Smooth muscle cell (in vitro differentiated cells): ENCODE results near the gene KDM1B. TPM values are rescaled to one million over a fixed set of nuclear protein-coding genes. Genes with fewer than 3 reads are reported as not detected.

Source experiments
- DNase-seq: peaks from one replicate; lab custom pipeline; 2025; ENCODE audit not compliant: unreplicated experiment; lab: John Stamatoyannopoulos, UW
- H2AFZ ChIP-seq: fragments of 200-600 bp; sonication (generic); 2 replicates; pipeline ENCODE4 v1.6.0; 2016; ENCODE audit warnings: antibody characterized with exemption, low read depth, mild to moderate bottlenecking
- H3F3A ChIP-seq: fragments of 200-600 bp; sonication (generic); 2 replicates; pipeline ENCODE4 v1.6.0; 2017; ENCODE audit warnings: antibody characterized with exemption, low read depth
- H3K27ac ChIP-seq: fragments of 200-600 bp; sonication (generic); 2 replicates; pipeline ENCODE4 v1.5.1; 2016; ENCODE audit warnings: low read depth, mild to moderate bottlenecking
- H3K27me3 ChIP-seq: fragments of 200-600 bp; sonication (generic); 2 replicates; pipeline ENCODE4 v1.6.1; 2016; ENCODE audit warnings: low read depth, mild to moderate bottlenecking
- H3K36me3 ChIP-seq: fragments of 200-600 bp; sonication (generic); 2 replicates; pipeline ENCODE4 v1.5.1; 2016; ENCODE audit warnings: low read depth
- H3K4me1 ChIP-seq: fragments of 200-600 bp; sonication (generic); 2 replicates; pipeline ENCODE4 v1.5.1; 2016; ENCODE audit warnings: low read depth
- H3K4me2 ChIP-seq: fragments of 200-600 bp; sonication (generic); 2 replicates; pipeline ENCODE4 v1.6.0; 2016; ENCODE audit warnings: mild to moderate bottlenecking
- H3K4me3 ChIP-seq: fragments of 200-600 bp; sonication (generic); 2 replicates; pipeline ENCODE4 v1.5.1; 2016; ENCODE audit warnings: mild to moderate bottlenecking
- H3K79me2 ChIP-seq: fragments of 200-600 bp; sonication (generic); 2 replicates; pipeline ENCODE4 v1.6.0; 2016; ENCODE audit warnings: low read depth, mild to moderate bottlenecking
- H3K9ac ChIP-seq: fragments of 200-600 bp; sonication (generic); 2 replicates; pipeline ENCODE4 v1.6.0; 2016; ENCODE audit warnings: low read depth
- H3K9me3 ChIP-seq: fragments of 200-600 bp; sonication (generic); replicated peaks from 2 replicates; pipeline ENCODE4 v1.5.1; 2016; ENCODE audit warnings: low read depth
- H4K20me1 ChIP-seq: fragments of 200-600 bp; sonication (generic); 2 replicates; pipeline ENCODE4 v1.6.0; 2016; ENCODE audit warnings: low read depth
- CTCF ChIP-seq: fragments of 200-600 bp; sonication (generic); IDR thresholded peaks from 2 replicates; pipeline ENCODE4 v1.5.1; 2017; ENCODE audit warnings: borderline replicate concordance, mild to moderate bottlenecking, antibody characterized with exemption; ENCODE audit not compliant: insufficient read depth, poor library complexity, severe bottlenecking
- WGBS: methylation state at CpG from one replicate; pipeline ENCODE4 v1.1.7; 2016; ENCODE audit warnings: low lambda C conversion rate; 5-methylcytosine and 5-hydroxymethylcytosine counted together
- polyA plus RNA-seq: library from polyadenylated mRNA; unstranded; fragments of >200 nt; fragmentation: Nextera tagmentation; extraction: Ambion mirVana; gene quantifications from 2 replicates; pipeline ENCODE4 v1.2.1, GENCODE V29; 2016
- total RNA-seq: library from RNA; depleted of rRNA; stranded (reverse); fragments of >200 nt; gene quantifications from 2 replicates; pipeline ENCODE4 v1.2.3, GENCODE V29; 2014

The KDM1B gene
- total and polyA plus RNA-seq, 2 experiments from 2014 or later = 8.2 to 15.8 TPM

GRCh38 chr6:18246205-18246604 lies 91.0 kb downstream of the KDM1B start:
- Histone ChIP-seq H3K4me3 (no peak overlapping the region), H3K27ac (peak overlapping the region; percentile 21), H3K4me2 (no peak overlapping the region), H3F3A (no peaks in the 10 kb centered on the region), H3K36me3 (peaks cover 11% of the 10 kb centered on the region), H4K20me1 (peaks cover 2% of the 10 kb centered on the region), H3K27me3 (no peaks in the 10 kb centered on the region), H3K9ac (no peak overlapping the region), H3K4me1 (no peaks in the 10 kb centered on the region), H2AFZ (no peak overlapping the region), H3K79me2 (peaks cover 25% of the 10 kb centered on the region), H3K9me3 (no peaks in the 10 kb centered on the region)
- no peak for TF ChIP-seq CTCF
- DNase-seq = no peak

GRCh38 chr6:18247002-18247401 lies 91.8 kb downstream of the KDM1B start:
- Histone ChIP-seq H3K4me1 (no peaks in the 10 kb centered on the region), H4K20me1 (peaks cover 3% of the 10 kb centered on the region), H2AFZ (no peak overlapping the region), H3K27me3 (no peaks in the 10 kb centered on the region), H3K4me3 (no peak overlapping the region), H3K9ac (no peak overlapping the region), H3K27ac (no peak overlapping the region), H3K9me3 (no peaks in the 10 kb centered on the region), H3K4me2 (no peak overlapping the region), H3F3A (no peaks in the 10 kb centered on the region), H3K79me2 (peaks cover 26% of the 10 kb centered on the region), H3K36me3 (peaks cover 11% of the 10 kb centered on the region)
- TF ChIP-seq CTCF = no peak
- DNase-seq = no peak

- no peak overlapping the region for H3K9ac ChIP-seq
- WGBS = 95% methylated on average over 2 of the region's 2 CpGs
- H3K27ac ChIP-seq = no peak overlapping the region
- H2AFZ ChIP-seq = no peak overlapping the region
- no peak overlapping the region for H3K4me3 ChIP-seq
- DNase-seq = no peak
- no peak for TF ChIP-seq CTCF
- no peaks in the 10 kb centered on the region for H3K4me1 ChIP-seq
- peaks cover 26% of the 10 kb centered on the region for H3K79me2 ChIP-seq
- peaks cover 3% of the 10 kb centered on the region for H4K20me1 ChIP-seq
- peaks cover 6% of the 10 kb centered on the region for H3K36me3 ChIP-seq
- no peak overlapping the region for H3K4me2 ChIP-seq
- H3F3A ChIP-seq = no peaks in the 10 kb centered on the region
- H3K27me3 ChIP-seq = no peaks in the 10 kb centered on the region
- no peaks in the 10 kb centered on the region for H3K9me3 ChIP-seq
These were observed 93.5 kb downstream of the KDM1B start for GRCh38 chr6:18248698-18249097.

GRCh38 chr6:18249271-18249670 lies 94.0 kb downstream of the KDM1B start:
- Histone ChIP-seq H3K27ac (no peak overlapping the region), H3F3A (no peaks in the 10 kb centered on the region), H4K20me1 (peaks cover 3% of the 10 kb centered on the region), H3K4me2 (no peak overlapping the region), H3K27me3 (no peaks in the 10 kb centered on the region), H3K9ac (no peak overlapping the region), H3K4me3 (no peak overlapping the region), H3K36me3 (peaks cover 6% of the 10 kb centered on the region), H3K9me3 (no peaks in the 10 kb centered on the region), H2AFZ (no peak overlapping the region), H3K79me2 (peaks cover 28% of the 10 kb centered on the region), H3K4me1 (no peaks in the 10 kb centered on the region)
- WGBS = 88% methylated on average over 4 of the region's 4 CpGs
- DNase-seq = no peak
- TF ChIP-seq CTCF = no peak
